K562 (cell line): Measurements from ENCODE around the gene INVS. TPM values are rescaled to one million over a fixed set of nuclear protein-coding genes. Genes with fewer than 3 reads are reported as not detected.

Experiments used
- ATAC-seq: fragments of 200-7000 bp; cut with Tn5 transposase; 3 replicates; pipeline ENCODE4 v1.9.1; 2020; ENCODE audit warnings: moderate library complexity
- BruUV-seq: library from RNA; stranded (reverse); fragments of 400-500 nt; replicated peaks from 2 replicates; lab custom pipeline; 2021; lab: Mats Ljungman, UMichigan
- CTCF ChIA-PET: fragments of 300-600 bp; formaldehyde crosslinking; extraction: SDS; loops from one replicate; lab custom pipeline; 2021; ENCODE audit warnings: low intra/inter-chr PET ratio; lab: Yijun Ruan, JAX
- POLR2A ChIA-PET: fragments of 300-600, 350-650 bp; sonication (Branson Sonifier 250); formaldehyde crosslinking; extraction: SDS; loops from one replicate; lab custom pipeline; 2021; ENCODE audit warnings: antibody characterized with exemption, inconsistent platforms; lab: Yijun Ruan, JAX
- DNase-seq, 4 experiments: peaks; one replicate each; pipeline versions ENCODE4 v3.0.0 to v3.0.0-alpha.2; 2011 to 2018; ENCODE audit warnings: low spot score in 3 of 4, mixed read lengths in 3 of 4; ENCODE audit errors: extremely low read depth in 1 of 4
- FAIRE-seq: peaks from 2 replicates; lab custom pipeline; 2011; peaks lifted over from hg19 to GRCh38; lab: Jason Lieb, UNC
- H2AFZ ChIP-seq: 2 replicates; pipeline ENCODE4 v1.6.0; 2011; ENCODE audit warnings: low read depth, low read length, control low read depth, inconsistent platforms
- H3K27ac ChIP-seq: fragments of 200-600 bp; 3 replicates; pipeline ENCODE4 v1.8.0; 2011; ENCODE audit warnings: low read depth, mild to moderate bottlenecking, control low read depth, inconsistent platforms, low read length, moderate library complexity, mixed read lengths; ENCODE audit errors: extremely low read depth
- H3K27me3 ChIP-seq, 2 experiments: fragments of 300-600 bp in 1 of 2; 2 replicates in 1 of 2; 3 replicates in 1 of 2; pipeline versions ENCODE4 v1.6.0 to v1.8.0; 2011; ENCODE audit warnings: inconsistent platforms in 2 of 2, low read length in 2 of 2, mild to moderate bottlenecking in 1 of 2, mixed read lengths in 1 of 2, moderate library complexity in 1 of 2; ENCODE audit not compliant: control insufficient read depth in 2 of 2, insufficient read depth in 2 of 2
- H3K36me3 ChIP-seq: fragments of 300-600 bp; 3 replicates; pipeline ENCODE4 v1.8.0; 2011; ENCODE audit warnings: mild to moderate bottlenecking, low read length, inconsistent platforms; ENCODE audit not compliant: control insufficient read depth, insufficient read depth
- H3K4me1 ChIP-seq, 2 experiments: fragments of 200-600 bp in 1 of 2; replicated peaks in 1 of 2; 2 replicates in 1 of 2; 3 replicates in 1 of 2; pipeline versions ENCODE4 v1.5.1 to v1.8.0; 2011; ENCODE audit warnings: inconsistent platforms in 2 of 2, low read length in 2 of 2, mild to moderate bottlenecking in 1 of 2, mixed read lengths in 1 of 2, moderate library complexity in 1 of 2; ENCODE audit not compliant: control insufficient read depth in 2 of 2, insufficient read depth in 2 of 2
- H3K4me2 ChIP-seq: 2 replicates; pipeline ENCODE4 v1.6.1; 2011; ENCODE audit warnings: low read length, control low read depth, inconsistent platforms, mixed read lengths; ENCODE audit not compliant: insufficient read depth
- H3K4me3 ChIP-seq: fragments of 200-600 bp; sonication (generic), shearing (Covaris generic); 2 replicates; pipeline ENCODE4 v1.5.1; 2016; ENCODE audit warnings: control low read depth, inconsistent platforms
- H3K79me2 ChIP-seq: fragments of 200-600 bp; 3 replicates; pipeline ENCODE4 v1.8.0; 2011; ENCODE audit warnings: low read length, inconsistent platforms; ENCODE audit not compliant: control insufficient read depth, insufficient read depth
- H3K9ac ChIP-seq, 2 experiments: 2 replicates each; pipeline versions ENCODE4 v1.6.0 to v1.6.1; 2011; ENCODE audit warnings: low read depth in 2 of 2, low read length in 2 of 2, control low read depth in 1 of 2, inconsistent platforms in 1 of 2, mild to moderate bottlenecking in 1 of 2, mixed read lengths in 1 of 2; ENCODE audit not compliant: insufficient read depth in 1 of 2
- H3K9me1 ChIP-seq: one replicate; pipeline ENCODE4 v1.6.0; 2011; ENCODE audit warnings: inconsistent platforms, mild to moderate bottlenecking, low read length, moderate library complexity; ENCODE audit not compliant: control insufficient read depth, insufficient read depth
- H3K9me3 ChIP-seq: replicated peaks from 2 replicates; pipeline ENCODE4 v1.5.1; 2011; ENCODE audit warnings: low read depth, low read length, inconsistent platforms; ENCODE audit not compliant: control insufficient read depth, insufficient read depth
- H4K20me1 ChIP-seq: replicated peaks from 2 replicates; pipeline ENCODE4 v1.6.1; 2011; ENCODE audit warnings: low read length, inconsistent platforms, mixed read lengths; ENCODE audit not compliant: control insufficient read depth, insufficient read depth
- ARHGAP35 ChIP-seq: fragments of 450-650 bp; IDR thresholded peaks from 2 replicates; pipeline ENCODE4 v1.6.1; 2018; ENCODE audit not compliant: partially characterized antibody
- DIDO1 ChIP-seq: fragments of 450-650 bp; IDR thresholded peaks from 2 replicates; pipeline ENCODE4 v1.6.1; 2016; ENCODE audit warnings: low read depth, missing biosample characterization, missing genetic modification characterization
- FOXJ3 ChIP-seq: sonication (generic); formaldehyde crosslinking; IDR thresholded peaks from 2 replicates; pipeline ENCODE4 v1.4.0; 2020; ENCODE audit warnings: mild to moderate bottlenecking, missing genetic modification reagents
- IRF2 ChIP-seq: sonication (generic); formaldehyde crosslinking; IDR thresholded peaks from 2 replicates; pipeline ENCODE4 v1.8.1; 2022; ENCODE audit warnings: mild to moderate bottlenecking, missing genetic modification reagents
- NR2C1 ChIP-seq, 2 experiments: fragments of 450-650 bp; IDR thresholded peaks; 2 replicates each; pipeline ENCODE4 v1.6.1; 2017; ENCODE audit warnings: mild to moderate bottlenecking in 2 of 2, antibody characterized with exemption in 1 of 2, inconsistent platforms in 1 of 2, missing compliant biosample characterization in 1 of 2, missing genetic modification characterization in 1 of 2
- XRCC3 ChIP-seq: fragments of 450-650 bp; IDR thresholded peaks from 2 replicates; pipeline ENCODE4 v1.6.1; 2017; ENCODE audit warnings: mild to moderate bottlenecking, moderate library complexity
- ZNF384 ChIP-seq: IDR thresholded peaks from 2 replicates; pipeline ENCODE4 v1.6.1; 2012; ENCODE audit warnings: low read depth, low read length, improper control_type of control experiment
- WGBS: fragments of 100-300 bp; shearing (Covaris generic); methylation state at CpG from one replicate; pipeline ENCODE4 v1.1.6; 2016; ENCODE audit warnings: low coverage, mixed read lengths; ENCODE audit not compliant: insufficient coverage; ENCODE audit errors: missing lambda C conversion rate; 5-methylcytosine and 5-hydroxymethylcytosine counted together
- in situ Hi-C: fragments of 300-500 bp; cut with MboI; formaldehyde crosslinking; loops from 4 replicates; pipeline ENCODE4 v1.15.0; 2018; ENCODE audit warnings: inconsistent platforms, mixed read lengths
- intact Hi-C: fragments of 100-400 bp; cut with micrococcal nuclease; formaldehyde crosslinking; loops from 2 replicates; pipeline ENCODE4 v1.14.2; 2022
- polyA plus RNA-seq, 8 experiments: library from polyadenylated mRNA; depleted of rRNA in 4 of 8; stranded (reverse) in 5 of 8; unstranded in 3 of 8; fragments of >200 nt; fragmentation: Nextera tagmentation in 2 of 8; fragmentation: Illumina TruSeq in 1 of 8; extraction: Ambion mirVana in 2 of 8; extraction: Trizol in 1 of 8; gene quantifications; 2 replicates each; pipeline versions ENCODE4 v1.2.1 to v1.2.3, GENCODE V29; 2011 to 2014; ENCODE audit warnings: inconsistent platforms in 1 of 8, missing spikeins in 1 of 8
- total RNA-seq, 7 experiments: library from RNA; depleted of rRNA in 6 of 7; stranded (reverse); fragments of >200 nt in 6 of 7; fragmentation: Illumina TruSeq in 2 of 7; extraction: Trizol in 2 of 7; gene quantifications; 2 replicates each; pipeline versions ENCODE4 v1.2.1 to v1.2.3, GENCODE V29; 2011 to 2021; ENCODE audit warnings: low replicate concordance in 1 of 7
- TF ChIP-seq, protein P1 (sequence below): fragments of 450-650 bp; formaldehyde crosslinking; IDR thresholded peaks from 2 replicates; pipeline ENCODE4 v1.4.0; 2020; ENCODE audit warnings: mild to moderate bottlenecking, mixed read lengths
- TF ChIP-seq, protein P2 (sequence below): sonication (generic); formaldehyde crosslinking; IDR thresholded peaks from 2 replicates; pipeline ENCODE4 v1.8.1; 2023; ENCODE audit warnings: mild to moderate bottlenecking, missing genetic modification reagents

INVS gene
- total and polyA plus RNA-seq, 9 of the 15 experiments (the other 6 are each of a cell fraction or from before 2014, with no cell fraction given), result 0.77 to 18.5 (median 10.0) TPM

DNA sequence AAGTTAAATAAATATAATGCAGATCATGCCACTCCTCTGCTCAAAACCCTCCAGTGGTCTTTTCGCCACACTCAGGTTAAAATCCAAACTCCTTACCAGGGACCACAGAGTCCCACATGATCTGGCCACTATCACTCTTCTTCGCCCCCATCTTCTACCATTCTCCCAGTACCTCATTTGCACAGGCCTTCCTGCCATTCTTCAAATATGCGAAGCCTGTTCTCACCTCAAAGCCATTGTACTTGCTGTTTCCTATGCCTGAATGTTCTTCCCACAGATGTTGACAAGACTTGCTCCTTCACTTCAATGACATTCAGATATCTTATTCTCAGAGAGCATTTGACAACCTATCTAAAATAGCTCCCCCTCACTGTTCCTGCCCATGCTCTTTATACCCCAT, 242.8 kb downstream of the INVS start:
- in situ Hi-C loops, result loop anchor here (5.0 to 25.0 kb wide), 2 partner anchors 85 to 245 kb away; partner anchors contain the start of genes CAVIN4 and MSANTD3
- POLR2A ChIA-PET, result interaction anchor here (0.7 to 3.7 kb wide), 4 partner anchors 10 to 363 kb away, joined by 4 to 21 read pairs (median 6); partner anchors contain the start of gene TEX10
- WGBS, result 94% methylated on average over 3 of the region's 3 CpGs

More for the DNA sequence above, 242.8 kb downstream of the INVS start:
- no peak overlapping the region for H2AFZ ChIP-seq
- BruUV-seq, result TSS peak; percentile 1
- H3K4me3 ChIP-seq, result no peak overlapping the region
- TF ChIP-seq DIDO1 (tag) (no peak), IRF2 (CRISPR knock-in tag) (no peak), XRCC3 (no peak), FOXJ3 (CRISPR knock-in tag) (no peak), ARHGAP35 (no peak), ZNF384 (no peak), NR2C1 (IDR thresholded peaks at IDR 0.05) (no peak), NR2C1 (tag; IDR thresholded peaks at IDR 0.05) (no peak)
- TF ChIP-seq, protein P1, sequence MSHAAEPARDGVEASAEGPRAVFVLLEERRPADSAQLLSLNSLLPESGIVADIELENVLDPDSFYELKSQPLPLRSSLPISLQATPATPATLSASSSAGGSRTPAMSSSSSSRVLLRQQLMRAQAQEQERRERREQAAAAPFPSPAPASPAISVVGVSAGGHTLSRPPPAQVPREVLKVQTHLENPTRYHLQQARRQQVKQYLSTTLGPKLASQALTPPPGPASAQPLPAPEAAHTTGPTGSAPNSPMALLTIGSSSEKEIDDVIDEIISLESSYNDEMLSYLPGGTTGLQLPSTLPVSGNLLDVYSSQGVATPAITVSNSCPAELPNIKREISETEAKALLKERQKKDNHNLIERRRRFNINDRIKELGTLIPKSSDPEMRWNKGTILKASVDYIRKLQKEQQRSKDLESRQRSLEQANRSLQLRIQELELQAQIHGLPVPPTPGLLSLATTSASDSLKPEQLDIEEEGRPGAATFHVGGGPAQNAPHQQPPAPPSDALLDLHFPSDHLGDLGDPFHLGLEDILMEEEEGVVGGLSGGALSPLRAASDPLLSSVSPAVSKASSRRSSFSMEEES (CRISPR knock-in tag), result no peak
- TF ChIP-seq, protein P2, sequence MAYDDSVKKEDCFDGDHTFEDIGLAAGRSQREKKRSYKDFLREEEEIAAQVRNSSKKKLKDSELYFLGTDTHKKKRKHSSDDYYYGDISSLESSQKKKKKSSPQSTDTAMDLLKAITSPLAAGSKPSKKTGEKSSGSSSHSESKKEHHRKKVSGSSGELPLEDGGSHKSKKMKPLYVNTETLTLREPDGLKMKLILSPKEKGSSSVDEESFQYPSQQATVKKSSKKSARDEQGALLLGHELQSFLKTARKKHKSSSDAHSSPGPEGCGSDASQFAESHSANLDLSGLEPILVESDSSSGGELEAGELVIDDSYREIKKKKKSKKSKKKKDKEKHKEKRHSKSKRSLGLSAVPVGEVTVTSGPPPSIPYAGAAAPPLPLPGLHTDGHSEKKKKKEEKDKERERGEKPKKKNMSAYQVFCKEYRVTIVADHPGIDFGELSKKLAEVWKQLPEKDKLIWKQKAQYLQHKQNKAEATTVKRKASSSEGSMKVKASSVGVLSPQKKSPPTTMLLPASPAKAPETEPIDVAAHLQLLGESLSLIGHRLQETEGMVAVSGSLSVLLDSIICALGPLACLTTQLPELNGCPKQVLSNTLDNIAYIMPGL (CRISPR knock-in tag), result no peak
- no peaks in the 10 kb centered on the region for H3K9me3 ChIP-seq
- H4K20me1 ChIP-seq, result no peaks in the 10 kb centered on the region
- FAIRE-seq (no peak), ATAC-seq (no peak), DNase-seq (no peak)
- H3K4me2 ChIP-seq, result no peak overlapping the region
- no peaks in the 10 kb centered on the region for H3K4me1 ChIP-seq
- peaks cover 91% of the 10 kb centered on the region for H3K36me3 ChIP-seq
- no peaks in the 10 kb centered on the region for H3K27me3 ChIP-seq
- no peaks in the 10 kb centered on the region for H3K9me1 ChIP-seq
- no peak overlapping the region for H3K27ac ChIP-seq
- peaks cover 85% of the 10 kb centered on the region for H3K79me2 ChIP-seq
- CTCF ChIA-PET, result no interaction called here
- H3K9ac ChIP-seq, result no peak overlapping the region
- intact Hi-C loops, result no loop called here
